GM18505 (cell line): ENCODE measurements around the gene SYNPO2.
"Not testable (repeated sequence)": the region's sequence is repeated elsewhere in the genome, so short reads cannot be mapped to it uniquely, and the experiment has no call there.

ENCODE experiments used
- ATAC-seq: cut with Tn5 transposase; IDR thresholded peaks from one replicate; pipeline ENCODE4 v1.9.1; 2021; ENCODE audit not compliant: unreplicated experiment
- POLR2A ChIP-seq: IDR thresholded peaks from 4 replicates; pipeline ENCODE4 v1.6.1; 2011; ENCODE audit warnings: borderline replicate concordance; ENCODE audit not compliant: insufficient read depth, insufficient read length; ENCODE audit errors: extremely low read depth

Gene SYNPO2

DNA sequence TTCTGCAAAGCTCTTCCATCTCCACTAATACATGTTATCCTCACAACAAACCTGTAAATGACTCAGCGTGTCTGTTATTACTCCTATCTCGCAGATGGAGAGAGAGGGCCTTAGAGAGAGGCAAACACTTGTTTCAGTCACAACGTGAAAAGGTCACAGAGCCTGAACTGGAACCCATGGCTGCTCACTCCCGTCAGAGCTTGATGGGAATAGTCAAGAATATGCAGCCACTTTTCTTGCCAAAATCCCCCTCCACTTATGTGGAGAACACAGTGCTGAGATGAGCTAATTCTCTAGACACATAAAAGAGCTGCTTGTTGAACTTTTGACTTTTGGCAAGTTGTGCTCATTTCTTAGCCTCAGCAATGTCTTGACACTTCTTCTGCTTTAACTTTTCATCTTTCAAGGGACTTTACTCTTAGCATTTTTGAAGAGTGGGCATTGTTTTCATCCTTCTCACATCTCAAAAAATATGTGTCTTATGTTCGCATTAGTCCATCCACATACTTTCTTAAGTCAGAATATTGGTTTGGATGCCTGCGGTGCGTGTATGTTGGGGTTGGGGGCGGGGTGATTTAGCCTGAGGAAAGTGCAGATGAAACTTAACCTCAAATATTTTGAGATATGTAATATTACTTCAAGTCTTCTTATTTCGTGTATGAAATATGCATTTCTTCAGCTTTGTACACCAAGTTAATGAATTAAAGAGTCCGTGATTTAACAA is 69.2 kb downstream of the SYNPO2 start:
- no peak for ATAC-seq
- no peak for TF ChIP-seq POLR2A

DNA sequence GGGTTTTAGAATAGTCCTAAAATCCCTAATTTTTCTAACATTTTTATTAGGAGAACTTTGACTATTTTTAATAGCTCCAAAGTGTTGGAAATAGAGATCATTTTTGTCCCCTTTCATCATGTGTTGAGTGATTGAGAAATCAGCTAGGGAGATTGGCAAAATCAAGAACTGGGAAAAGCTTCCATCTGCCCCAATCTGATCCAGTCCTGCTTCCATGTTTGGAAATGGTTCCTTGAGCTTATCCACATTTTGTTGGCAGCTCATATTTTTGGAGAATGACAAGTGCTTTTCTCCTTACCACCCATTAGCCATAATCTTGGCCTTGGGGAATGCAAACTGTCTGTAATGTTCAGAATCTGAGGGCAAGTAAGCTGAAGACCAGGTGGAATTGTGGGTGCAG is 73.9 kb downstream of the SYNPO2 start:
- ATAC-seq: no peak
- no peak for TF ChIP-seq POLR2A

GRCh38 chr4:118964891-118965411 is 76.3 kb downstream of the SYNPO2 start:
- no peak for ATAC-seq
- TF ChIP-seq POLR2A: no peak

DNA sequence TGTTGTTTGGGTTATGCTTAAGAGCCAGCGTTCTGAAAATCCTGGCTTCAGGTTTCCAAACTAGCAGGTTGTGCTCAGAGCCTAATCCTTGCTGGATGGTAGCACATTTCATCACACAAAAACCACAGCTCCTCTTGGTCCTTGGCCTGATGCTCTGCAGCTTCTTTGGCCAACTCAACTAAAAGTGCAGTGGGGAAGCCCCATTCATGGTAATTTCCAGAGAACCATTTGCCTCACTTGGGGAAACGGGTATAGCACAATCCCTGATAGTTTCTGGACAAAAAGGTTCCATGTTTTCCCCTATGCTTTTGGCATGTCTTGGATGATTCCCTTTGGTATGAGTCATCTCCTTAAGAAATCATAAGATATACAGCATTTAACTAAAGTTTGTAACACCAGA is 78.7 kb downstream of the SYNPO2 start:
- ATAC-seq: no peak
- TF ChIP-seq POLR2A: no peak

- peak; percentile 27 for TF ChIP-seq POLR2A
- ATAC-seq: peak; percentile 99
Observed at GRCh38 chr4:118968005-118968404, 79.4 kb downstream of the SYNPO2 start.

GRCh38 chr4:118968813-118969212 is 80.2 kb downstream of the SYNPO2 start:
- no peak for ATAC-seq
- no peak for TF ChIP-seq POLR2A

GRCh38 chr4:118969359-118969758 is 80.7 kb downstream of the SYNPO2 start:
- TF ChIP-seq POLR2A: no peak
- ATAC-seq: no peak

DNA sequence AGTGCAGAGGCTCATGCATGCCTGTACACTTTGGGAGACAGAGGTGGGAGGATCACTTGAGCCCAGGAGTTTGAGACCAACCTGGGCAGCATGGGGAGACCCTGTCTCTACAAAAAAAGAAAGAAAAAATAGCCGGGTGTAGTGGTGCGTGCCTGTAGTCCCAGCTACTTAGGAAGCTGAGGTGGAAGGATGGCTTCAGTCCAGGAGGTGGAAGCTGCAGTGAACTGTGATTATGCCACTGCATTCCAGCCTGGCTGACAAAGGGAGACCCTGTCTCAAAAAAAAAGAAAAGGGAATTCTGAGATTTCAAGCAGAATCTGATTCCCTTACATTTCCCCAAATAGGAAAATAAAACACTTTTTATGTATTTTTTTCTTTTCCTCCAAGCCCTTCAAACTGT is 83.5 kb downstream of the SYNPO2 start:
- TF ChIP-seq POLR2A: no peak
- ATAC-seq: no peak

DNA sequence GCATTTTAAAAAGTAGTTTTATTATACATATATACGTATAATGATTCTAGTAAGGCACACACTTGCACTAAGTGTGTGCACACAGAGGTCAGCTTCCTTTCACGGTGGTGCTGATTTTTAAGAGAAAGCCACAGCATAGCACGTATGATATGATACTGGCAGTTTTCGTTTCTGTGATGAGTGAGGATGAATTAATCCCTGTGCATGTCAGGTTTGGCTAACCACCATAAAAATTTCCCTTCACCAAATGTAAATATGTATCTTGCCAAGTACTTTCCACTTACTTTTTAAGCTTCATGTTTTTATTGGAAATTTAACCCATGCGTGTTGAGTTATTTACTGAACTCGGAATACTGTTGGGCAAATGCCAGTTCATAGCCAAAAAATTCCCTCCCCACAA is 84.6 kb downstream of the SYNPO2 start:
- TF ChIP-seq POLR2A: no peak
- ATAC-seq: no peak

DNA sequence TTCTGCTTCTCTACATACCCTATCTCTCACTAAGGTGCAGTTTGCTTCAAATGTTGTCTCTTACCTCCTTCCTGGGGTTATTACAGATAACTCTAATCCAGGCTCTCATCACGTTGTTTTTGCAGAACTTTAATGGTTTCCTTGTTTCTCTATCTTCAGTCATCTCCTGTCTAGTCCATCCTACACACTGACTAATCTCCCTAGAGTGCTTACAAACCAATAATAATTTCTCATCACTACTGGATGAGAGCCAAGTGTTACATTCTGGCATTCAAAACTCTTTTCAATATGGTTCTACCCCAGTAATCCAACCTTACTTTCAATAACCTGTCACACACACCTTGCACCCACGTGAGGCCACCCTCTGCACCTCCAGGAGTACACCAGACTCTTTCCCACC is 86.1 kb downstream of the SYNPO2 start:
- TF ChIP-seq POLR2A: no peak
- ATAC-seq: no peak

DNA sequence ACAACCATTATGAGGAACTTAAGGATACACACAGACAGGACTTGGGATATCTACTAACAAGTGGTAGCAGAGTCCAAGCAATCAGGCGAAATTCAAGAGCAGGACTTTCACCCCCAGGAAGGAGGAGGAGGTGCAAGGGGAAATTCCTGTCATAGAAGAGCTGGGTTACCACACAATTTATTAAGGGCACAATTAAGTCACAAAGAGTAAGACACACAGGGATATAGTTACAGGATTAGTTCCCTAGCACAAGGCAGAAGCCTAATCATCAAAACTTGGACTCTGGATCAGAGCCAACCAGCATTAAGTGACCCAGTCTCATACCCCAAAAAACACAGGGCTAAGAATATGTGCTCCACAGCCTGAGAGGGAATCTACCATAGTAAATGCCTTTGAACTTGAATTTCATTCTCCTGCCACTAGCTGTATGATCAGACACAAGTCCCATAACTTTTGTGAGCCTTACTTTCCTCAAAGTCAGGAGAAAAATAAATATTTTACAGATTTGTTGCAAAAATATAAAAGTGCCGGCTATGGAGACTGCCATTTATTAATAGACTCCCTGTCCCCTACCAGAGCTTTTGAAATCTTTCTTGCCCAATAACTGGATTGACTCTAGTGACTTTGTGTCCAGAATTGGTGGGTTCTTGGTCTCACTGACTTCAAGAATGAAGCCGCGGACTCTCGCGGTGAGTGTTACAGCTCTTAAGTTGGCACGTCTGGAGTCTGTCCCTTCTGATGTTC is 87.0 kb downstream of the SYNPO2 start:
- no peak for ATAC-seq
- no peak for TF ChIP-seq POLR2A

GRCh38 chr4:118976193-118976560 is 87.5 kb downstream of the SYNPO2 start:
- not testable (repeated sequence) for ATAC-seq

DNA sequence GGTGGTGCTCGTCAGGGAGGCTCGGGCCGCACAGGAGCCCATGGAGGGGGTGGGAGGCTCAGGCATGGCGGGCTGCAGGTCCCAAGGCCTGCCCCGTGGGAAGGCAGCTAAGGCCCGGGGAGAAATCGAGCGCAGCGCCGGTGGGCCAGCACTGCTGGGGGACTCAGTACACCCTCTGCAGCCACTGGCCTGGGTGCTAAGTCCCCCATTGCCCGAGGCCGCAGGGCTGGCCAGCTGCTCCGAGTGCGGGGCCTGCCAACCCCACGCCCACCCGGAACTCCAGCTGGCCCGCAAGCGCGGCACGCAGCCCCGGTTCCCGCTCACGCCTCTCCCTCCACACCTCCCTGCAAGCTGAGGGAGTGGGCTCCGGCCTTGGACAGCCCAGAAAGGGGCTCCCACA is 88.4 kb downstream of the SYNPO2 start:
- not testable (repeated sequence) for ATAC-seq

- TF ChIP-seq POLR2A: no peak
Observed at GRCh38 chr4:118979712-118980111, 91.1 kb downstream of the SYNPO2 start.

GRCh38 chr4:118981171-118981838 is 92.7 kb downstream of the SYNPO2 start:
- no peak for ATAC-seq
- no peak for TF ChIP-seq POLR2A

More at GRCh38 chr4:118979712-118980111, 91.1 kb downstream of the SYNPO2 start:
- ATAC-seq: no peak
